HG02981 (cell line): ENCODE measurements around the gene TRIM72.
A peak's percentile ranks its signal among the peaks of the same experiment; 100 is the strongest.
"Not testable (repeated sequence)": the region's sequence is repeated elsewhere in the genome, so short reads cannot be mapped to it uniquely, and the experiment has no call there.

Source experiments
- ATAC-seq: cut with Tn5 transposase; IDR thresholded peaks from one replicate; pipeline ENCODE4 v1.9.1; 2021; ENCODE audit warnings: mild to moderate bottlenecking, moderate library complexity; ENCODE audit not compliant: unreplicated experiment

TRIM72 gene

DNA sequence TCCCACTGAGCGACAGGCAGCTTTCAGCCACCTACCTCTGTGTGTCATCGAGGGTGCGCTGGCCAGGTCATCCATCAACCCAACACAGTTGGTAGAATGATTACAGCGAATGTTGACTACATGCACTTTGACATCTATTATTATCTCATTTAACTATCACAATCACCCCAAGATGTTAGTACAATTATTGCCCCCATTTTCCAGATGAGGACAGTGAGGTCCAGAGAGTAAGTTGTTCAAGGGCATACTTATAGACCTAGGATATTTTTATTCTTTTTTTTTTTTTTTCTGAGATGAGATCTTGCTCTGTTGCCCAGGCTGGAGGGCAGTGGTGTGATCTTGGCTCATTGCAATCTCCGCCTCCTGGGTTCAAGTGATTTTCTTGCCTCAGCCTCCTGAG lies 37.5 kb downstream of the TRIM72 start:
- no peak for ATAC-seq

DNA sequence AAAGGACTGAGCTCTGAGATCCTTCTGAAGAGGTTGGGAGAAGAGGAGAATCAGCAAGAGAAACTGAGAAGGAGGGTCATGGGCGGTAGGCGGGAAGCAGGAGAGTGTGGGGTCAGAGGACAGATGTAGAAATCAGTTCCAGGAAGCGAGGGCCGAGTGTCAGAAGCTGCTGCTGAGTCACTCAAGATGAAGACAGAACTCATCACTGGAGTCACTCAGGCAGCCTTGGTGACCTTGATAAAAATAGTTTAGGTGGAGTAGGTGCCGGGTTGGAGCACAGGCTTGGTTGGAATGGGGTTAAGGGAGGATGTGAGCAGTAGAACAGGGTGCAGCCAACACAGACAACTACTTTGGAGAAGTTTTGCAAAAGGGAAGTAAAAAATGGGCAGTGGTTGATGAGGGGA lies 39.7 kb downstream of the TRIM72 start:
- ATAC-seq: no peak

DNA sequence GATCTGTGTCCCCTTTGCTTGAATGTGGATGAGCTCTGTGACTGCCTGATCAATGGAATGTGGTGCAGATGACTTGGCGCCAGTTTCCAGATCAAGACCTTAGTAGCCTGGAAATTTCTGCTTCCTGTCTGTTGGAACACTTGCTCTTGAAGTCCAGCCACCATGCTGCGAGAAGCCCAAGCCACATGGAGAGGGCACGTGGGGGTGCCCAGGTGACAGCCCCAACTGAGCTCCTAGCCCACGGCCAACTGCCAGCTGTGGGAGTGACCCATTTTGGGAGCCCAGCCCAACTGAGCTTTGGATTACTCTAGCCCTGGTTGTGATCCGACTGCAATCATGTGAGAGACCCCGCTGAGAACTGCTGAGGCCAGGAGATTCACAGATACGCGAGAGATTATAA lies 42.5 kb downstream of the TRIM72 start:
- no peak for ATAC-seq

DNA sequence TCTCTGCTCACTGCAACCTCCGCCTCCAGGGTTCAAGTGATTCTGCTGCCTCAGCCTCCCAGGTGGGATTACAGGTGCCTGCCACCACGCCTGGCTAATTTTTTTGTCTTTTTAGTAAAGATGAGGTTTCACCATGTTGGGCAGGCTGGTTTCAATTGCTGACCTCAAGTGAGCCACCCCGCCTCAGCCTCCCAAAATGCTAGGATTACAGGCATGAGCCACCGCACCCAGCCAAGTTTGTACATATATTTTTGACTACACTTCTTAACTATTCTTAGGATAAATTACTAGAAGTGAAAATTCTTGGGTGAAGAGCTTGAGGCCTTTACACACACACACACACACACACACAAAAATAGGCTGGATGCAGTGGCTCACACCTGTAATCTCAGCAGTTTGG lies 44.4 kb downstream of the TRIM72 start:
- ATAC-seq: no peak

DNA sequence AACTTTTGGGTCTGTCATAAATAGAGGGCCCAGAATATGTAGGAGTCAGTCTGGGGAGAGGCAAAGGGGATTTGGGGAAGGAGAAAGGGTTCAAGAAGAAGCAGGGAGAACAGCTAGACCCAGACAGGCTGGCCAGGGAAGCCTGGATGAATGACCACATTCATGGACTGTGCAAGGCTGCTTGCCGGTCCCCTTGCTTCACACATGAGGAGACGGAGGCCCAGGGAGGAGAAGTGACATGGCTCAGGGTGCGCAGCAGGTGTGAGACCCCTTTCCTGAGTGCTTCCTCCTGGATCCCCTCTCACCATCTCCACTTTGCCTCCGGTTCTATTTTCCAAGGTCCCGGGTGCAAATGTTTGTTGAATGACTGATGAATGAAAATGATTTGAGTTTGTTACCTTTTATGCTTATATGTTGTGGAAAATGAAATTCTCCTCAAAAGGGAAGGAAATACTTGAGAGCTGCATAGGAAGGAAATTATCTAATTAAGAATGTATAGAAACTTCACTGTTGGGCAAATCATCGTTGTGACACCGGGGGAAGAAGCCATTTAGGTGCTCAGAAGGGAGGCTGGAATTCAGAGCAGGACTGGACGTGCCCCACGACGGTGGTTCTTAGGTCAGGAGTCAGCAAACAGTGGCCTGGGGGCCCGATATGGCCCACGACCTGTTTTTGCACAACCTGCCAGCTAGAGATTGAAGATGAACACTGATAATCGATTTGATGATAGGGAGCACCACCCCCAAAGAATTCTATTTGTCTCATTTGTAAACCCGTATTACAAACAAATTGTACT lies 46.4 kb downstream of the TRIM72 start:
- ATAC-seq: no peak

DNA sequence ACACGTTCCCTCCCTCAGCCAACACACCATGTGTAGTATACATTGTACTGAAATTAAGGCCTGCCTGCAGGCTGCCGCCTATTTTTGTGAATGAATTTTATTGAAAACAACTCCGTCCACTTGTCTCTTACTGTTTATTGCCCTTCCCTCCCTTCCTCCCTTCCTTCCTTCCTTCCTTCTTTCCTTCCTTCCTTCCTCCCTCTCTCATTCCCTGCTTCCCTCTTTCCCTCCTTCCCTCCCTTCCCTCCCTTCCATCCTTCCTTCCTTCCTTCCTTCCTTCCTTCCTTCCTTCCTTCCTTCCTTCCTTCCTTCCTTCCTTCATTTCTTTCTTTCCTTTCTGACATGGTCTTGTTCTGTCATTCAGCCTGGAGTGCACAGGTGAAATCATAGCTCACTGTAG lies 48.2 kb downstream of the TRIM72 start:
- ATAC-seq: no peak

DNA sequence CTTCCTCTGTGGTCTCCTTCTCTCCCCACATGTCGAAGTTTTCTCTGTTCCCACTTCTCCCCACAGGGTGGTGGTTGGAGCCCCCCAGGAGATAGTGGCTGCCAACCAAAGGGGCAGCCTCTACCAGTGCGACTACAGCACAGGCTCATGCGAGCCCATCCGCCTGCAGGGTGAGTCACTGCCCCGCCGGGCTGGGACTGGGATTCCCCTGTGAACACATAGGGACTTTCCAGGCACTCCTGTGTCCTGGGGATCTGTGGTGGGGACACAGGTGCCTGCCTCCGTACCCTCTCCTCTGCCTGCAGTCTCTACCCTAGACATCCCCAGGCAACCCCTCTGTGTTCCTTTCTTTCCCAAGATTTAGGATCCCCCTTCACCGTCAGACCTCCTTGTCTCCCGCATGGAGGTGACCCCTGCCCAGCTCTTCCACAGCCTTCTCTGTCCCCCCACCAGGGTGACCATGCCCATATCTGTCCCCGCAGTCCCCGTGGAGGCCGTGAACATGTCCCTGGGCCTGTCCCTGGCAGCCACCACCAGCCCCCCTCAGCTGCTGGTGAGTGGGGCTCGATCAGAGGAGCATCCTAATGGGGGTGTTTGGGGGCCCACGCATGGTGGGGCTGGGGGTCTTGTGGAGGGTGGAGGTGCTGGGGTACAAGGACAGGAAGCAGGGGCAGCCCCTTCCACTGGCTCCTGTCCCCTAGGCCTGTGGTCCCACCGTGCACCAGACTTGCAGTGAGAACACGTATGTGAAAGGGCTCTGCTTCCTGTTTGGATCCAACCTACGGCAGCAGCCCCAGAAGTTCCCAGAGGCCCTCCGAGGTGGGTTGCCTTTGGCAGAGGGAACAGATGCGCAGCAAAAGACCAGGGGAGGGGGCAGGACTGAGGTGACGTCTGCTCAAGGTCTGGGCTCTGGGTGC lies 51.7 kb downstream of the TRIM72 start:
- ATAC-seq: peak; percentile 76

DNA sequence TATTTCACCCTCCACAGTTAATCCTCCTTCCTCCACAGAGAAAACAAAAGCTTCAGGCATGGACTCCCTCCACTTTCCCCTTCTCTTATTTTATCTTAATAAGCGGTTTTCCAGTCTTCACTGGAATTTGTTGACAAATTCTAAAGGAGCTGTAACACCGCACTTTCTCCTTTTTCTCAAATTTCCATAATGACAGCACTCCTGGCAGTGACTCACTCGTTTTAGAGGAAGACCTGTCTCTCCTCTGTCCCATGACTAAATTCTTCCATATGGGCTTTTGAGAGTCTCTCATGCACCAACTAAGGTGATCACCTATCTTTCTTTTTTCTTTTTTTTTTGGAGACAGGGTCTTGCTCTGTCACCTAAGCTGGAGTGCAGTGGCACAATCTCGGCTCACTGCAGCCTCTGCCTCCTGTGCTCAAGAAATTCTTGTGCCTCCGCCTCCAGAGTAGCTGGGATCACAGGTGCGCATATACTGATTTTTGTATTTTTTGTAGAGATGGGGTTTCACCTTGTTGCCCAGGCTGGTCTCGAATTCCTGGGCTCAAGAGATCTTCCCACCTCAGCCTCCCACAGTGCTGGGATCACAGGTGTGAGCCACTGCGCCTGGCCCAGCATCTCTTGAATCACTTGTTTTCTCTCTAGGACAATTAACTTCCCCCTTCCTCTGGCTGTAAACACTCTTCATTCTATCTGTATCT lies 53.6 kb downstream of the TRIM72 start:
- no peak for ATAC-seq

DNA sequence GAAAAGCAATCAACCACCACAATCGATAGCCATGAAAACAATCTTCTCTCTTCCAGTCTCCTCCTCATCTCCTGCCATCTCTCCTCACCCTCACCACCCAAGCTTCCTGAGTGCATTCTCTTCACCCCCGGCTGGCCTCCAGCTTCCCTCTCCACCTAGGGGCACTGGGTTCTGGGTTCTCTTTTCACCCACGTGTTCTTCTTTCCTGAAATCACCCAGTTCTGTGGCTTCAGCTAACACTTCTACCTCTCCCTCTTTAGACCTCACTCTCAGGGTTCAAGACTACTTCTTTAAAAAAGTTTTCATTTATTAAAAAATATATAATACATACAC lies 54.1 kb downstream of the TRIM72 start:
- no peak for ATAC-seq

DNA sequence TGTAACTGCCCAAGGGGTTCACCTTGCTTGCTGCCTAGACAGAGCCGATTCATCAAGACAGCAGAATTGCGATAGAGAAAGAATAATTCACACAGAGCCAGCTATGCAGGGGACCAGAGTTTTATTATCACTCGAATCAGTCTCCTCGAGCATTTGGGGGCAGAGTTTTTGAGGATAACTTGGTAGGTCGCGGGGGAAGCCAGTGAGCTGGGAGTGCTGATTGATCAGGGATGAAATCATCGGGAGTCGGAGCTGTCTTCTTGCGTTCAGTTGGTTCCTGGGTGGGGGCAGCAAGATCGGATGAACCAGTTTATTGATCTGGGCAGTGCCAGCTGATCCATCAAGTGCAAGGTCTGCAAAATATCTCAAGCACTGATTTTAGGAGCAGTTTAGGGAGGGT lies 55.0 kb downstream of the TRIM72 start:
- no peak for ATAC-seq

DNA sequence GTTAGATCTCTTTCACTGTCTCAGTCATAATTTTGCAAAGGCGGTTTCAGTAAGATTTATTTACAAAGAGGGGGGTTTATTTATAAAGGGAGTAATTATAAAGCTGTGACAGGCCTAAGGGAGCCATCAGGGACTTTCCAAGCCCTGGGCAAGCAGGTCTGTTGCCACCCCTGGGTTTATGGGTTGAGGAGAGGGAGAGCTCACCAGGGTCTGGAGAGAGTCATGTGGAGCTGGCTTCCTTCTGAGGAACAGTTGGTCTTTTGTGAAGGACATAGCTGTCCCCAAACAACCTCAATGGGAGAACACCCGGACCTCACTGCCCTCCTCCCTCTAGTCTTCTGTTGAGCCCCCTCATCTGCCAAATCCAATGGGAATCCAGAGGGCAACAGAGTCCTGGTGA lies 55.6 kb downstream of the TRIM72 start:
- no peak for ATAC-seq

DNA sequence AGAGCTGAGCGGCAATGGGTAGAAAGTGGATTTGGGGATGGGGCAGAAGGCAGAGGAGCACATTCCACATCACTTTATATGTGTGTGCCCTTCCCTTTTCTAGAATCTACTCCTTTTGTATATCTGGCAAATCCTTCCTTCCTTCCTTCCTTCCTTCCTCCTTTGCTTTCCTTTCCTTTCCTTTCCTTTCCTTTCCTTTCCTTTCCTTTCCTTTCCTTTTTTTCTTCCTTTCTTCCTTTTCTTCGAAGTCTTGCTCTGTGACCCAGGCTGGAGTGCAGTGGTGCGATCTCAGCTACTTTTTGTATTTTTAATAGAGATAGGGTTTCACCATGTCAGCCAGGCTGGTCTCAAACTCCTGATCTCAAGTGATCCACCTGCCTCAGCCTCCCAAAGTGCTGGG lies 56.1 kb downstream of the TRIM72 start:
- ATAC-seq: not testable (repeated sequence)

DNA sequence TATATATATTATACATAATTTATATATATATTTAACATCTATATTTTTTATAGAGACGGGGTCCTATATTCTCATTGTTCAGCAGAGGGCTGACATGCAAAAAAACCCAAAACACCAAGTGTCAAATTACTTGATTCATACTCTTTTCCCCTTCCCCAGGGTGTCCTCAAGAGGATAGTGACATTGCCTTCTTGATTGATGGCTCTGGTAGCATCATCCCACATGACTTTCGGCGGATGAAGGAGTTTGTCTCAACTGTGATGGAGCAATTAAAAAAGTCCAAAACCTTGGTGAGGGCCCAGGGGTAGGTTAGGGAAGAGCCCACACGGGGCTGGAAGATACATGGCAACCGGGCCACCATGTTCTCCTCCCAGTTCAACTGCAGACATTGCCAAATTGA lies 56.9 kb downstream of the TRIM72 start:
- no peak for ATAC-seq

DNA sequence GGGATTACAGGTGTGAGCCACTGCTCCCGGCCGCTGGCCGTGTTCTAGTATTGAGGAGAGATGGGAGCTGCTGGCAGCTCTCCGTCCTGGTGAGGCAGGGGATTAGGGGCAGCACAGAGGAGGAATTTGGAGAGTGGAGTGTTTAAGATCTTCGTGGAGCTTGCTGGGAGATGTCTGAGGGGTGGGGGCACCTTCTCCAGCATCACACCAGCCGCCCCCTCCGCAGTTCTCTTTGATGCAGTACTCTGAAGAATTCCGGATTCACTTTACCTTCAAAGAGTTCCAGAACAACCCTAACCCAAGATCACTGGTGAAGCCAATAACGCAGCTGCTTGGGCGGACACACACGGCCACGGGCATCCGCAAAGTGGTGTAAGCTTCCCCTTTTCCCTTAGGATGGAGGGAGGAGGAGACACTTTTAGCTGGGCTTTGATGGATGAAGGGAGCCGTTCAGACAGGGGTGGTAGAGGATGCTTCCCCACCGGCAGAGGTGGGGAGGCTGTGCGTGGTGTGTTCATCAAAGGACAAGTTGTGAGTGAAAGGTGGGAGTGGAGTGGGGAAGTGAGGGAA lies 57.8 kb downstream of the TRIM72 start:
- ATAC-seq: no peak

DNA sequence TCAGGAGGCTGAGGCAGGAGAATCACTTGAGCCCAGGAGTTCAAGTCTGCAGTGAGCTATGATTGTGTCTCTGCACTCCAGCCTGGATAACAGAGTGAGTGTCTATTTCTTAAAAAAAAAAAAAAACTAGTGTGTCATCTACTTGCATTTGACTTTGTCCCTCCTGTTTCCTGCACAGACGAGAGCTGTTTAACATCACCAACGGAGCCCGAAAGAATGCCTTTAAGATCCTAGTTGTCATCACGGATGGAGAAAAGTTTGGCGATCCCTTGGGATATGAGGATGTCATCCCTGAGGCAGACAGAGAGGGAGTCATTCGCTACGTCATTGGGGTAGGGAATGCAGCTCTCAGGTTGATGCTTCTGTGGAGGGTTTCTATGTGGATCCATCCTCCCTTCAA lies 59.3 kb downstream of the TRIM72 start:
- no peak for ATAC-seq

DNA sequence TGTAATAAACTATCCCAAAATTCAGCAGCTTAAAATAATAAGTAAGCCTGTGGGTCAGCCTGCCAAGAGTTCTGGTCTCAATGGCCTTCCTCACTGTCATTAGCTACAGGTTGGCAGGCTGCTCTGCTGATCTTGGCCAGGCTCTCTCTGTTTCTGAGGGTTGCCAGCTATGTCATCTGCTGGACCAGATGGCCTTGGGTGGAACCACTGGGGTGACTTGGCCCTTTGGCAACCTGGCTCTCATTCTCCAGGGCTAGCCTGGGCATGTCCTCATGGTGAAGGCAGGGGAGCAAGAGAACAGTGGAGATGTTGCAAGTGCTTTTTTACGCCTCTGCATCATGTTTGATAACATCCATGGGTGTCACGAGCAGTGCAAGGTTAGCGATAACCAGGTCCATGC lies 59.8 kb downstream of the TRIM72 start:
- ATAC-seq: no peak

DNA sequence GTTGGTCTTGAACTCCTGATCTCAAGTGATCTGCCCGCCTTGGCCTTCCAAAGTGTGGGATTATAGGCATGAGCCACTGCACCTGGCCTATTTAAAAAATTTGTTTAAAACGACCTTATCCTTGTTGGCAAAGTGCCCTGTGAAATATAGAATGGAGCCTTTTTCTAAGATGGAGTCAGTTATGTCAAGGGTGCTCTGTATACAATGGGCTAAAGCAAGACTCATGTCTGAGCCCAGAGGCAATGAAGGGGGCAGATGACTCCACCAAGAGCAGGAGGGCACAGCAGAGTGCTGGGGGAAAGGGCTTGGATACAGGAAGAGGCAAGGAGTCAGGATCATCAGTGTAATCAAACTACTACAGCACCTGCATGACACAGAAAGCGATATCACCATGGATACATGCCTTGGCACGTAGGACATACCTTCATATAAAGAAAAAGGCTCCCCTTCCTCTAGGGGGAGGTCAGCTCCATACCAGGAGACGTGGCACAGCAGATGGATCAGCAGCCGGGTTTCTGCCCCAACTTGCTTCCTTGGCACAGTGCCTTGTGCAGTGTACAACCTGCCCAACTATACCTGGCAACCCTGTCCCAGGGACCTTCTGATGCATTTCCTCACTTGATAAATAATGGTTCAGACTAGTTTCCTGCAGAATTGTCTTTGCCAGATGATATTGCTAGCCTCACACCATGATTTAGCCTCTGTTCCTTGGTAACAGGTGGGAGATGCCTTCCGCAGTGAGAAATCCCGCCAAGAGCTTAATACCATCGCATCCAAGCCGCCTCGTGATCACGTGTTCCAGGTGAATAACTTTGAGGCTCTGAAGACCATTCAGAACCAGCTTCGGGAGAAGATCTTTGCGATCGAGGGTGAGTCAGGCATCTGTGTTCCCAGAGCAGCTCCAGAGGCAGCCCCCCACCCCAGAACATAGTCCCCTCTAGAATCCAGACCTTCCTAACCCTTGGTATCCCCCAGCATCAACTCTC lies 61.2 kb downstream of the TRIM72 start:
- ATAC-seq: no peak

DNA sequence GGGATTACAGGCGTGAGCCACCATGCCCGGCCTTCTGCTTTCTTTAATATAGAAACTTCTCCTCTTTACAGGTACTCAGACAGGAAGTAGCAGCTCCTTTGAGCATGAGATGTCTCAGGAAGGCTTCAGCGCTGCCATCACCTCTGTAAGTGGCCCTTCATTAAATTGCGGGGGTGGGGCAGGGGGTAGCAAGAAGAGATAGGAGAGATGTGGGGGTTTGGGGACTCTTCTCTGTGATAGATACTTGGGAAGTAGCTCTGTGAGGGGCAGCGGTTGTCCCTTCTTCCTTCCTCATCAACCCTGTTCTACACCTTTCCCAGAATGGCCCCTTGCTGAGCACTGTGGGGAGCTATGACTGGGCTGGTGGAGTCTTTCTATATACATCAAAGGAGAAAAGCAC lies 62.7 kb downstream of the TRIM72 start:
- no peak for ATAC-seq

DNA sequence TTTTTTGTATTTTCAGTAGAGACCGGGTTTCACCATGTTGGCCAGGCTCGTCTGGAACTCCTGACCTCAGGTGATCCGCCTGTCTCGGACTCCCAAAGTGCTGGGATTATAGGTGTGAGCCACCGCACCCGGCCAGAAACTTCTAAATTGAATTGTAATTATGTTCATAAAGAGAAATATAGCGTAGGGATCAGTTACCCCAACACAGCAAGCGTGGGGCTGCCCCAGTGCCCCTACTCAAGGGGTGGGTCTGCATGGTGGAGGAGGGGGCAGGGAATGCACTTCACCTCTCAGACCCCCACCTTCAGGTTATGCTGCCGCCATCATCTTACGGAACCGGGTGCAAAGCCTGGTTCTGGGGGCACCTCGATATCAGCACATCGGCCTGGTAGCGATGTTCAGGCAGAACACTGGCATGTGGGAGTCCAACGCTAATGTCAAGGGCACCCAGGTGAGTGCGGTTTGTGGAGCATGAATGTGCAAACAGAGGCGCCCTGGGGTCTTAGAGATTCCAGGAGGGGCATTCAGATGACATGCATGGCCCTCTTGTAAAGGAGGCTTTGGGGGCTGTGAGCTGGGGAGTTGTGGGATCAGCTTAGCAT lies 63.8 kb downstream of the TRIM72 start:
- ATAC-seq: no peak

DNA sequence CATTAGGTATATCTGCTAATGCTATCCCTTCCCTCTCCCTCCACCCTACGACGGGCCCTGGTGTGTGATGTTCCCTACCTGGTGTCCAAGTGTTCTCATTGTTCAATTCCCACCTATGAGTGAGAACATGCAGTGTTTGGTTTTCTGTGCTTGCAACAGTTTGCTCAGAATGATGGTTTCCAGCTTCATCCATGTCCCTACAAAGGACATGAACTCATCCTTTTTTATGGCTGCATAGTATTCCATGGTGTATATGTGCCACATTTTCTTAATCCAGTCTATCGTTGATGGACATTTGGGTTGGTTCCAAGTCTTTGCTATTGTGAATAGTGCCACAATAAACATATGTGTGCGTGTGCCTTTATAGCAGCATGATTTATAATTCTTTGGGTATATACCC lies 64.9 kb downstream of the TRIM72 start:
- not testable (repeated sequence) for ATAC-seq
